A549 (cell line): ENCODE results near the gene RAB1B. TPM values are rescaled to one million over a fixed set of nuclear protein-coding genes. Genes with fewer than 3 reads are reported as not detected.
A peak's percentile ranks its signal among the peaks of the same experiment; 100 is the strongest.
"Not testable (repeated sequence)": the region's sequence is repeated elsewhere in the genome, so short reads cannot be mapped to it uniquely, and the experiment has no call there.

Source experiments
- ATAC-seq, 2 experiments: fragments of 200-7000 bp in 1 of 2; fragments of >200 bp in 1 of 2; cut with Nextera tagmentation in 1 of 2; cut with Tn5 transposase in 1 of 2; 3 replicates each; pipeline versions ENCODE4 v1.8.0 to v1.9.1; 2018 to 2020; ENCODE audit warnings: mild to moderate bottlenecking in 1 of 2, moderate library complexity in 1 of 2
- CTCF ChIA-PET: fragments of 300-600 bp; sonication (Branson Sonifier 250); formaldehyde crosslinking; extraction: SDS; loops from one replicate; lab custom pipeline; 2021; ENCODE audit warnings: antibody characterized with exemption, inconsistent platforms; lab: Yijun Ruan, JAX
- POLR2A ChIA-PET: fragments of 350-600 bp; formaldehyde crosslinking; extraction: SDS; loops from one replicate; lab custom pipeline; 2021; ENCODE audit warnings: antibody characterized with exemption, inconsistent platforms; lab: Yijun Ruan, JAX
- DNase-seq, 2 experiments: peaks; one replicate each; pipeline versions ENCODE4 v3.0.0 to v3.0.0-alpha.2; 2011 to 2016; ENCODE audit warnings: low read depth in 1 of 2, low spot score in 1 of 2
- FAIRE-seq: peaks from 2 replicates; lab custom pipeline; 2011; peaks lifted over from hg19 to GRCh38; lab: Jason Lieb, UNC
- H3K27ac ChIP-seq, 2 experiments: fragments of >200 bp; sonication (Bioruptor Twin); formaldehyde crosslinking; 3 replicates each; pipeline ENCODE4 v1.5.1; 2016 to 2017
- H3K4me1 ChIP-seq: fragments of >200 bp; sonication (Bioruptor Twin); formaldehyde crosslinking; 3 replicates; pipeline ENCODE4 v1.6.1; 2016
- H3K4me2 ChIP-seq: fragments of >200 bp; sonication (Bioruptor Twin); formaldehyde crosslinking; 3 replicates; pipeline ENCODE4 v1.6.1; 2016
- H3K4me3 ChIP-seq: fragments of >200 bp; sonication (Bioruptor Twin); formaldehyde crosslinking; 3 replicates; pipeline ENCODE4 v1.5.1; 2016
- H3K9me3 ChIP-seq: fragments of >200 bp; sonication (Bioruptor Twin); formaldehyde crosslinking; 3 replicates; pipeline ENCODE4 v1.6.1; 2016
- ATOH8 ChIP-seq: fragments of 250-450 bp; sonication (Bioruptor Pico); IDR thresholded peaks from 2 replicates; pipeline ENCODE4 v1.5.0; 2020; ENCODE audit warnings: low read depth, mild to moderate bottlenecking, moderate library complexity
- BCL3 ChIP-seq: fragments of >200 bp; sonication (Bioruptor Twin); formaldehyde crosslinking; IDR thresholded peaks from 3 replicates; pipeline ENCODE4 v1.6.1; 2016
- BHLHE40 ChIP-seq: IDR thresholded peaks from 2 replicates; pipeline ENCODE4 v1.6.1; 2012; ENCODE audit warnings: low read depth, low read length, inconsistent platforms
- CHD4 ChIP-seq: fragments of 200-600 bp; sonication (generic); IDR thresholded peaks from 2 replicates; pipeline ENCODE4 v1.6.1; 2016; ENCODE audit warnings: antibody characterized with exemption, mild to moderate bottlenecking, borderline replicate concordance
- EHF ChIP-seq: fragments of 250-450 bp; sonication (Bioruptor Pico); IDR thresholded peaks from 2 replicates; pipeline ENCODE4 v1.5.0; 2020; ENCODE audit warnings: mild to moderate bottlenecking
- ELK1 ChIP-seq: fragments of 150-350 bp; IDR thresholded peaks from 2 replicates; pipeline ENCODE4 v1.6.1; 2014; ENCODE audit warnings: low read depth, mild to moderate bottlenecking, low read length
- HDAC2 ChIP-seq: fragments of 200-600 bp; sonication (generic); IDR thresholded peaks from 2 replicates; pipeline ENCODE4 v1.6.1; 2016
- HEYL ChIP-seq: fragments of 250-450 bp; sonication (Bioruptor Pico); IDR thresholded peaks from 2 replicates; pipeline ENCODE4 v1.8.0; 2021; ENCODE audit warnings: mild to moderate bottlenecking, moderate library complexity
- HOXB5 ChIP-seq: fragments of 250-450 bp; sonication (Bioruptor Pico); IDR thresholded peaks from 2 replicates; pipeline ENCODE4 v1.5.0; 2020; ENCODE audit warnings: mild to moderate bottlenecking, moderate library complexity
- JUN ChIP-seq, 2 experiments: fragments of >200 bp; sonication (Bioruptor Twin); formaldehyde crosslinking; IDR thresholded peaks; 2 replicates in 1 of 2; 3 replicates in 1 of 2; pipeline ENCODE4 v1.6.1; 2016 to 2017
- MAFK ChIP-seq: fragments of 450-650 bp; IDR thresholded peaks from 2 replicates; pipeline ENCODE4 v1.6.1; 2014; ENCODE audit not compliant: partially characterized antibody
- MAZ ChIP-seq: fragments of 150-350 bp; IDR thresholded peaks from 2 replicates; pipeline ENCODE4 v1.6.1; 2014; ENCODE audit warnings: antibody characterized with exemption, low read depth, low read length, borderline replicate concordance
- MYC ChIP-seq: IDR thresholded peaks from 2 replicates; pipeline ENCODE4 v1.6.1; 2012; ENCODE audit warnings: mild to moderate bottlenecking, inconsistent platforms, low read length, improper control_type of control experiment, borderline replicate concordance
- NPAS2 ChIP-seq: fragments of 250-450 bp; sonication (Bioruptor Pico); IDR thresholded peaks from 2 replicates; pipeline ENCODE4 v1.8.0; 2022; ENCODE audit warnings: mild to moderate bottlenecking, moderate library complexity, borderline replicate concordance
- NR3C1 ChIP-seq: fragments of >200 bp; sonication (Bioruptor Twin); formaldehyde crosslinking; IDR thresholded peaks from 3 replicates; pipeline ENCODE4 v1.6.1; 2017
- REST ChIP-seq: fragments of 200-600 bp; sonication (generic); IDR thresholded peaks from 2 replicates; pipeline ENCODE4 v1.6.1; 2016; ENCODE audit warnings: antibody characterized with exemption, mild to moderate bottlenecking, moderate library complexity
- RFX5 ChIP-seq: fragments of 450-650 bp; IDR thresholded peaks from 2 replicates; pipeline ENCODE4 v1.7.1; 2014; ENCODE audit warnings: antibody characterized with exemption, mild to moderate bottlenecking, moderate library complexity
- SMC3 ChIP-seq: fragments of >200 bp; sonication (Bioruptor Twin); formaldehyde crosslinking; IDR thresholded peaks from 3 replicates; pipeline ENCODE4 v1.6.1; 2018; ENCODE audit warnings: inconsistent platforms
- SREBF2 ChIP-seq: fragments of 450-650 bp; IDR thresholded peaks from 2 replicates; pipeline ENCODE4 v1.6.1; 2014; ENCODE audit warnings: mild to moderate bottlenecking, moderate library complexity
- TFCP2L1 ChIP-seq: fragments of 250-450 bp; sonication (Bioruptor Pico); IDR thresholded peaks from 2 replicates; pipeline ENCODE4 v1.5.0; 2021; ENCODE audit warnings: mild to moderate bottlenecking
- ZC3H11A ChIP-seq: fragments of 450-650 bp; IDR thresholded peaks from 2 replicates; pipeline ENCODE4 v1.6.1; 2014; ENCODE audit warnings: antibody characterized with exemption, mild to moderate bottlenecking
- ZFP36 ChIP-seq: fragments of 450-650 bp; IDR thresholded peaks from 2 replicates; pipeline ENCODE4 v1.6.1; 2014; ENCODE audit warnings: borderline replicate concordance; ENCODE audit not compliant: partially characterized antibody
- ZSCAN20 ChIP-seq: fragments of 250-450 bp; sonication (Bioruptor Pico); IDR thresholded peaks from 2 replicates; pipeline ENCODE4 v1.8.0; 2022; ENCODE audit warnings: mild to moderate bottlenecking, moderate library complexity
- WGBS: methylation state at CpG from one replicate; pipeline ENCODE4 v1.1.6; 2017; ENCODE audit errors: missing lambda C conversion rate; 5-methylcytosine and 5-hydroxymethylcytosine counted together
- polyA plus RNA-seq, 4 experiments: library from polyadenylated mRNA; depleted of rRNA in 3 of 4; stranded (reverse); fragments of >200 nt; fragmentation: RNase III in 1 of 4; extraction: RNeasy Plus Mini Kit Qiagen cat#74134 plus additional on column Dnase treatment in 1 of 4; gene quantifications; 2 replicates in 3 of 4; 3 replicates in 1 of 4; pipeline ENCODE4 v1.2.3, GENCODE V29; 2011 to 2017

Gene RAB1B
- polyA plus RNA-seq, 2 of the 4 experiments (the other 2 are of a cell fraction), result 87.8 to 147 TPM

GRCh38 chr11:66309475-66309874 lies 41.0 kb downstream of the RAB1B start:
- DNase-seq (no peak), ATAC-seq (no peak), FAIRE-seq (no peak)
- no peaks in the 10 kb centered on the region for H3K9me3 ChIP-seq
- 32% methylated on average over 3 of the region's 3 CpGs for WGBS
- peak; percentile 82 for TF ChIP-seq MAFK
- TF ChIP-seq SMC3, result no peak
- TF ChIP-seq HOXB5 (CRISPR knock-in tag), result no peak
- no peak for TF ChIP-seq SREBF2
- no peak for TF ChIP-seq EHF (CRISPR knock-in tag)
- peaks cover 13% of the 10 kb centered on the region for H3K4me1 ChIP-seq
- ChIA-PET CTCF (interaction anchor here (0.7 to 12.2 kb wide), 10 partner anchors 11 to 80 kb away, joined by 3 to 247 read pairs (median 24); partner anchors contain the start of genes B4GAT1, BRMS1, RIN1 and TMEM151A), POLR2A (no interaction called here)
- H3K4me2 ChIP-seq, result no peak overlapping the region
- no peak overlapping the region for H3K27ac ChIP-seq
- H3K4me3 ChIP-seq, result no peak overlapping the region

- DNase-seq, result no peak
- H3K4me1 ChIP-seq, result peaks cover 13% of the 10 kb centered on the region
- WGBS, result 67% methylated on average over 8 of the region's 8 CpGs
- no peak overlapping the region for H3K27ac ChIP-seq
- H3K9me3 ChIP-seq, result no peaks in the 10 kb centered on the region
- CTCF ChIA-PET, result interaction anchor here (0.7 to 12.2 kb wide), 18 partner anchors 12 to 385 kb away, joined by 3 to 247 read pairs (median 14); partner anchors contain the start of genes B4GAT1, BRMS1, RIN1 and TMEM151A
- POLR2A ChIA-PET, result no interaction called here
- no peak for FAIRE-seq
- H3K4me3 ChIP-seq, result no peak overlapping the region
- no peak for ATAC-seq
- no peak overlapping the region for H3K4me2 ChIP-seq
- TF ChIP-seq TFCP2L1 (CRISPR knock-in tag), result no peak
- no peak for TF ChIP-seq RFX5
- TF ChIP-seq ATOH8, result no peak
- TF ChIP-seq NPAS2 (CRISPR knock-in tag), result no peak
- TF ChIP-seq BCL3, result no peak
- no peak for TF ChIP-seq HDAC2
- no peak for TF ChIP-seq ZSCAN20 (CRISPR knock-in tag)
- TF ChIP-seq HOXB5 (CRISPR knock-in tag), result no peak
- TF ChIP-seq NR3C1, result no peak
- TF ChIP-seq HEYL, result no peak
- TF ChIP-seq MYC, result no peak
- no peak for TF ChIP-seq JUN (IDR thresholded peaks at IDR 0.05)
- no peak for TF ChIP-seq ZFP36
- no peak for TF ChIP-seq MAZ
- TF ChIP-seq ZC3H11A, result no peak
- no peak for TF ChIP-seq REST
- TF ChIP-seq ELK1, result no peak
- no peak for TF ChIP-seq BHLHE40
- no peak for TF ChIP-seq CHD4
- TF ChIP-seq, all 56 proteins: peak for 0
Measured at GRCh38 chr11:66310324-66310723, 41.9 kb downstream of the RAB1B start.

- not testable (repeated sequence) for H3K27ac ChIP-seq, ATAC-seq, H3K9me3 ChIP-seq, H3K4me2 ChIP-seq, H3K4me3 ChIP-seq, FAIRE-seq, DNase-seq
- ChIA-PET POLR2A (interaction anchor here (2.4 to 3.0 kb wide), 3 partner anchors 16 to 169 kb away, joined by 5 to 42 read pairs (median 11); partner anchors contain the start of genes DPP3 and RIN1), CTCF (interaction anchor here (0.5 to 12.2 kb wide), 31 partner anchors 9 to 684 kb away, joined by 3 to 247 read pairs (median 7); partner anchors contain the start of genes B4GAT1, BRMS1, MRPL11 and RIN1)
- WGBS, result 83% methylated on average over 18 of the region's 18 CpGs
- H3K4me1 ChIP-seq, result peaks cover 13% of the 10 kb centered on the region
Measured at GRCh38 chr11:66310803-66311440, 42.5 kb downstream of the RAB1B start.
